Amygdala (tissue), 56 donors: ENCODE measurements around the gene TMEM178A.
A peak's percentile ranks its signal among the peaks of the same experiment; 100 is the strongest.
"Not testable (repeated sequence)": the region's sequence is repeated elsewhere in the genome, so short reads cannot be mapped to it uniquely, and the experiment has no call there.

ENCODE experiments used
- DNase-seq, 56 donors: peaks; one replicate each; lab custom pipeline; 2025; lab: John Stamatoyannopoulos, UW

The TMEM178A gene

GRCh38 chr2:39647104-39647765, 18.5 kb upstream of the TMEM178A start:
- no peak for DNase-seq

DNA sequence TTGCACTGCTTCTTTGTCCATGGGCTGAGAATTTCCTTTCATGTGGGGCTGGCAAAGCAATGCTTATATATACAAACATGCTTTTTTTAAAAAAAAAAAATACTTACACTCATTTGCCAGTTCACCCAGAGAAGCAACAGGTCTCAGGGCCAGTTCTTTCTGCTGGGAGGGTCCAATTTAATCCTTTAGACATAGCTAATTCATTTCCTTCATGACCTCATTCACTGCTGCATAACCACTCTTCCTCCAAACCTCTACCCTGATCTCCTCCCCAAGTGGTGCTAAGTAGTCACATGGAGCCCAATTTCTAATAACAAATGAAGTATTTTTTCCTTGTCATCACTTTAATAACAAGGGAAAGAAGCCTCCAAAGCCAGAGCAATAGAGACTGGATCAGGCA, 17.1 kb upstream of the TMEM178A start:
- no peak for DNase-seq

- no peak for DNase-seq
These were observed 16.2 kb upstream of the TMEM178A start for GRCh38 chr2:39649511-39649910.

DNA sequence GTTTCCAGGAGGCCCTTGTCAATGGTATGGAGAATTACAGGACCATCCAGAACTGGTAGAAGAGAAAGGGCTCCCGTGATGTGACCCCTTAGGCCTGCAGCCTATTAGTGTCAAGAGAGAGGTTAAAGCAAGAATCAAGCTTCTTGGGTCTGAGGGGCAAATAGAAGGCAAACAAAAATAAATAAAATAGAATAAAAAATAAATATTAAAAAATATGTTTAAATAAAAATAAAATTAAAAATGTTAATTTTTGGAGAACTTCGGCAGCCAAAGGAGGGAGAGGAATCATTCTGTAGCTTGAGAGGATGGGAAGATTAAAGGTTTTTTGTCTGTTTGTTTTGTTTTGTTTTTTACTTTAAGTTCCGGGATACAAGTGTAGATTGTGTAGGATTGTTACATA, 15.2 kb upstream of the TMEM178A start:
- DNase-seq = no peak

DNA sequence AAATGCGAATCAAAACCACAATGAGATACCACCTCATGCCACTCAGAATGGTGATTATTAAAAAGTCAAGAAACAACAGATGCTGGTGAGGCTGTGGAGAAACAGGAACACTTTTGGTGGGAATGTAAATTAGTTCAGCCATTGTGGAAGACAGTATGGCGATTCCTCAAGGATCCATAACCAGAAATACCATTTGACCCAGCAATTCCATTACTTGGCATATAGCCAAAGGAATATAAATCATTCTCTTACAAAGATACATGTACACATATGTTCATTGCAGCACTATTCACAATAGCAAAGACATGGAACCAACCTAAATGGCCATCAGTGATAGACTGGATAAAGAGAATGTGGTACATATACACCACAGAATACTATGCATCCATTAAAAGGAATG, 9.5 kb upstream of the TMEM178A start:
- not testable (repeated sequence) for DNase-seq

DNA sequence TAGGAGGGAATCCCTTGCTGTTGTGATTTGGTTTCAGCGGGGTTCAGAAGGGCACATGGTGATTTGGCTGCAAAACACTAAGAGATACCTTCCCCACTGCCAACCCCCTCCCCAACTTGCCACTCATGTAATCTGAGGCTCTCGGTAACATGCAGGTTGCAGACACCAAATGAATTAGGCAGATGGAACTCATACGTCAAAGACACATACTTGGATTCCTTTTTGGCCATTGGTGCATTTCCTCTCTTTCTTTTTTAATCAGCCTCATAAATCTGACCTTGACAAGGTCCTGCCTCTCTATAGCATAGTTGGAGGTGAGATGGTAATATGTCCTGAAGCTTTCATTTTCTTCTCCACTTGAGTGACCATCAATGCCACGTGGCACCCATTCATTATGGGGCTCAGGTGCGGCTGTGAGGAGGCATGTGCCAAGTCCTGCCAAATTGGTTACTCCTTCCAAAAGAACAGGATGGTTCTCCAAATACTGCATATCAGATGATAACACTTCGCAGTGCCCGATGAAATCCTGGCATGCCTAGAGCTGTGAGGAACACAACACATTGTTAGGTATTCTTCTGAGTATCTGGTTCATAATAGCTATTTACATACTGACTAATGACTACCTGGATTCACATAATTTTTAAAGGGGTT, 8.3 kb upstream of the TMEM178A start:
- DNase-seq = no peak

DNA sequence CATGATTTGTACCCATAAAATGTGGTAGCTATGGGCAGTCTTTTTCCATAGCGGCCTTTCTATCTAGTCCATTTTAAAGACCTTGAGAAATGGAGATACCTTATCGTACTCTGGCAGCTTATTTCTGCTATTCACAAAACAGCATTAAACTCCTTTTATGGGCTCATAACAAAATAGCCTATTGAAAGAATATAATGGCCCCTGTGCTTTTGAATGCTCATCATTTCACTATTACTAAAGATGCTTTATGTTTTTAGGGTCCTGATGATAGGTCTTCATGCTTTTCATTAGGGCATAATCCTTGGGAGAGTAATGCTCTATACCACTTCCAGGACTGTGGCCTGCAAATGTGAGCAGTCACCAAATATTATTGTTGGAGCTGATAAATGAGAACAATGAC, 7.3 kb upstream of the TMEM178A start:
- no peak for DNase-seq

GRCh38 chr2:39659765-39660611, 5.7 kb upstream of the TMEM178A start:
- no peak for DNase-seq

DNA sequence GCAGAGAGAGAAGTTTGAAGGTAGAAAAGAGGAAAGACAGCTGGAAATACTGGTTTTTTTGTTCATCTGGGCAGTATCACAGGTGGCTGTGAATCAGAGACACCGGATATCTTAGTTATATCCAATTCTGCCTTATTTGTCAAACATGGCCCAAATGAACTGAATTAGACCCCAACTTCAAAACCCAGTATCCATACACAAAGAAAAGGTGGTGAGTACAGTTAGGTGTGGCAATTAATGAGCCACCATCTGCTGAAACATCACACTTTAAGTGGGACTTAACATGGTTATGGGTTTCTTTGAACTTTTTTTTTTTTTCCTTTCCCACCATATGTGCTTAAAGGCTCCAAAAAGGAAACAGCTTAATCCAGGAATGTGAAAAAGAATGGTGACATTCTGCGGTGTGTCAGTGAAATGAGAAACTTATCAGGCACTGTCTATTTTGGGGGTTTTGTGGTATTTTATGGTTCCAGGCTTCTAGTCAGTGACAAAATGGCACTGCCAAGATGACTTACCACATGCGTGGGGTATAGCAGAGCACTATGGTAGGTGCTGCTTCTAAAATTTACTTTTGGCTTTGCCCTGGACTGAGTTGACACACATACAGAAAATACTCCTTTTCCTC, 5.0 kb upstream of the TMEM178A start:
- DNase-seq = no peak

GRCh38 chr2:39661826-39662225, 3.9 kb upstream of the TMEM178A start:
- no peak for DNase-seq

DNA sequence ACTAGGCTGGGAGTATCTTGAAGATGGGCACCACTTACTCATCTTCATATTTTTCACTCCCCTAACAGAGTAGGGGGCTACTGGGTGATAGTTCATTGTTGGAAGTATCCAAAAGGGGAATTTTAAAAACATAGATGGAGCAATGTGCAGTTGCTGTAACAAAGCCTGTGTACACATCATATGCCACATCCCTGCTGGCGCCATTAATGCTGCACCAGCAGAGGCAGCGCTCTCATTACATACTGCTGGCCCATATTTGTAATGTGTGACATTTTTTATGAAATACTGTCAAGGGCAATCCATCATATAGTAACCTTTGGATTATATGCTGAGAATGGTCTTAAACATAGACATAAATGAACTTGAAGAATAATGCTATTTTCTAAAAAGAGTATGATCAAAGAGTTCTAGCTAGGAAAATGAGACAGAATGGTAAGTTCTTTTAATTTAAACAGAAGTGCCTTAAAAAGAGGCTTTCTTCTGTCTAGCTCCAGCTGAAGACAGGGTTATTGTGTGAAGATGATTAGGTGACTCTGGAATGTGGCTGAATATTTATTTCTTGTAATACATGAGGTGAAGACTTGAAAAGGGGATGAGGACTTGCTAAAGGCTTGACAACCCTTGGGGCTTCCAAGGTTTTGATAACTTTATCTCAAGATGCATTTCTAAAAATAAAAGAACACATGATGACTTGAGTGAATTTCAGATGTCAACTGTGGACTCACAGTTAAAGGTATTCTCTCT, 2.4 kb upstream of the TMEM178A start:
- DNase-seq = no peak

DNA sequence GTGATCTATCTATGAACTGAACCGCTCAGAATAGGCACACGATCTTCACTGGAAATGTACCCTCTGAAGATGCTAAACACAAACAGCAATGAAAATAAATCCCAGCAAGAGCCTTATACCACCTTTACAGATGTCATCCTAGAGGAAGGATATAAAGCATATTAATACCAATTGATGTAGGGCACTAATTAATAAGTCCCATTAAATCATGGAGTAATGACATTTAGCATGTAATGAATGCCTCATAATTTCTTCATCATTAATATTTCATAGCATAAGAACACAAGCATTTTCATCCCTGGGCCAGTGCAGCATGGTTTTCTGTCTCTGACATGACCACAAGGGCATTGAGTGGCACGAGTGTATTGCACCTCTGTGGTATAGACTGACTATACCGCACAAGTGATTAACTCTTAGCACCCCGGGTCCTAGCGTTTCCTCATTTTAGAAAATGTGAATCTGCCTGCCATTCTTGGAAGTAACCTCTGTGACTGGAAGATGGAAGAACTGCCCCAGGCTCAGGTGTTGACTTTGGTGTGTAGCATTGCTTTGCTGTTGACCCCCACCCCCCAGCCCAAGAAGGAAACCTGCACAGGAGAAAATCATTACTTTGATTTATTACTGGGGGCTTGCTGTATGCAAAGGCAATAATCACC, 1.4 kb upstream of the TMEM178A start:
- DNase-seq = no peak

DNA sequence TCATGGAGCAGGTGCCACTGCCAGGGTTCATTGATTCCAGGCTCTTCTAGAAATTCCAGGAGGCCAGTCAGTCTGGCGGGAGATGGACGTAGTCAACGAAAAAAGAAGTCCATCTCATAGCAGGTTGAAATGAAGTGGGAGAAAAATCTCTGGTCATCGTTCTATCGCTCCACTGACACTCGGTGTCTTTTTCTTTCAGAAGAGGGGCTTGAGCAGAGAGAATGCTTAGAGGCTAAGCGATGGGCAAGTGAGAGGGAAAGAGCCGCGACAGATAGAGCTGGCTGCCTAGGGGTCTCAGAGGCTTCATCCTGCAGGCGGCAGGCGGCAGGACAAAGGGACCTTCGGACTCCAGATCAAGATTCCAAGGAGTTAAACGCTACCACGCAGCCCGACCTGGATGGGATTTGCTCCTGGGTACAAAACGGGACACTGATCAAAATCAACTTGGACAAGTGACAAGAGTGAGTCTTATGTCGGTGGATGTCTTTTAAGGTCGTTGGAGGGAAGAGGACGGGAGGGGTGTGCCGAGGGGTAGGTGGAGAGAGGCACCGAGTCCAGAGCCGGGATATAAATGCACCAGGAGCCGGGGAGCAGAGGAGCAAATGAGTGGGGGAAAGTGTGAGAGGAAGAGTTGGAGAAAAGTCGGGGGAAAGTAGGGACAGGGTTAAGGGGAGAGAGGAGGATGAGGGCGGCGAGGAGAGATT, 677 bp upstream of the TMEM178A start:
- DNase-seq = peak in 1 of 56 donors; percentile 14

DNA sequence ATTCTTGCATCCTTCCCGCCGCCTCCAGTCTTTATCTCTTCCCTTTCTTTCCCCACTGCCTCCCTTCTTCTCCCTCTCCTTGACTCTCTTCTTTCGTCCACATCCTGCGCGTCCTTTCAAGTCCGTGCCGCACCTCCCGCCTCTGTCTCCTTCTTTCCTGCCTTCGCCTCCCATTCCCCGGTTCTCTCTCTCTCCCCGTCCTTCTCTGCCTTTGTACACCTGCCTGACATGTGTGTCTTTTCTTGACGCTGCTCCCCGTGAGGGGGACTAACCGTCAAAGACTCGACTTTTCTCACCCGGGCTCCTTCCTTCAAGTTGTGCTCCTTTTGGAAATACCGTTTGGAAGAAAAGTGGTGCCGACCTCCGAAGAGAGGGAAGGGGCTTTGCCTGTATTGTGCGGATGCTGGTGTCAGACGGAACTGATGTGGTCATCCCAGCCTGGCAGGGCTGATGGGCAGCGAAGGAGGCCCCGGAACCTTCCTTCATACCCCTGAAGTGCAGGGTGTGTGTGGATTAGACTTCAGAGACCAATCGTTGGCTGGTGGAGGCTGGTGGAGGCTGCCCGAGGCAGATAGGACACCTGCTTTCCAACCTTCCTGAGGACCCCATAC, 879 bp downstream of the TMEM178A start:
- DNase-seq = peak in 1 of 56 donors; percentile 6

DNA sequence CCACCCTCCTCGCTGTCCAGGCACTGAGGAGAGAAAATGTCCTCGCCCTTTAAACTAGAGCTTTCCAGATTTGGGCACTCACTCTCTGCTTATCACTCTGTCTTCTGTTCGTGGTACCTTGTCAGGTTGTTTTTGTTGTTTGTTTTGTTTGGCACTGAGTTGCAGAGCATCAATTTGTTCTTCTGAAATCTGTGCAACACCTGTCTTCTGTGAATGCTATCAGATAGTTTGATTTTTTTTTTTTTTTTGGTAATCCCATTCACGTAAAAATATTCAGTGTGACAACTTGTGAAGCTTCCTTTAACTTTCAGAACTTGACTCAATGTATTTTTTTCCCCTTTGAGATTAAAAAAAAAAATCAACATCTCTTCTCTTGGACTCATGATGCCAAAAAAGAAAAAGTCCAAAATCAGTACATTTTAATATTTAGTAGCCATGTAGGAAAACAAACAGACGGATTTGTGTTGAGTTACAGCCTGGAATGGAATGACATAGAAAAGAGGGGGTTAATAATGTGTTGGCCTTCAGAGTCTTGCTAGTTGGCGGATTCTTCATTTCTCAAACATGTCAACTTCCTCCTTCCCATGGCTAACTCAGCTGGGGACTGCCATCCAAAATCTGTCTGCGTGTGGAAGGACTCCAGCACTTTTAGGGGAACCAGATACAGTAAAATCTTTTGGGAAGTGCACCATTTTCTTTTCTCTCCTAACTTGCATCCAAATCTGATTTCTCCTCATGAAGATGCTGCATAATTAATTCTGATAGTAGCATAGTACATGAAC, 1.6 kb downstream of the TMEM178A start:
- no peak for DNase-seq

DNA sequence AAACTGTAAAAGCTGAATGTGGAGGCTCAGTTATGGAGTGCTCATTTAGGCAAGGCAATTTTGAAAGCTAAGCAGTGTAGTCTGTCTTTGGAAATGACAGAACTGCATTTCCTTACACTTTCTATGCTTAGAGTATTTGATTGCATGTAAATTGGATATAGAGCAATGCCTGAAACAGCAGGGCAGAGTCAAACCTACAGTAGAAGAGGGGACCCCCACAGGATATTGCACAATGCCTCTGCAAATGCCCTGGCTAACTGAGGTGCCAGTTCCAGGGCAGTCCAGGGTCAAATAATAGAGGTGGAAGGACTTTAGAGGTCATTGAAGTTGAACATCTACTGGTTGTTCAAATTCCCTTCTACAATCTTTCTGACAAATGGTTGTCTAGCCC, 2.2 kb downstream of the TMEM178A start:
- no peak for DNase-seq

GRCh38 chr2:39668576-39669080, 2.9 kb downstream of the TMEM178A start:
- DNase-seq = no peak

DNA sequence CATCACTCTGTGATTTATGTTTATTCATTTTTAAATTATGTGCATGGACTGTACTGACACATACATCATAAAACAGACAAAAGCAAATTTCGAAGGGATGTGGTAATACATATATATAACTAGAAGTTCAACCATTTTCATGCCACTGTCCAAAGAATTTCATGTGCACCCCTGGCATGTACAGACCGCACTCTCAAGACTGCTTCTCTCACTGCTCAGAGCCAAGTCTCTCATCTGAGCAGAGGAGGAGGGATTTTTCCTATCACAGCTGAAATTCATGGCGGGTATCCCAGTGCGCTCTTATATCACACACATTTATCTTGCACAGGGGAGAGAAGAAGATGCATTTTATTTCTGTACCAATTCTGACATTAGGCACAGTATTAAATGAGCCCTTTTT, 5.9 kb downstream of the TMEM178A start:
- DNase-seq = no peak
